Suprapubic skin (tissue), 4 donors: ENCODE measurements around the gene MUC6. TPM values are rescaled to one million over a fixed set of nuclear protein-coding genes. Genes with fewer than 3 reads are reported as not detected.

Source experiments
- DNase-seq, 2 donors: peaks; one replicate each; pipeline ENCODE4 v3.0.0-alpha.2; 2019; ENCODE audit warnings: low spot score in 2 of 2
- H3K27ac ChIP-seq: fragments of 200-600 bp; sonication (generic); one replicate; pipeline ENCODE4 v1.5.1; 2019
- H3K27me3 ChIP-seq: fragments of 200-600 bp; sonication (generic); one replicate; pipeline ENCODE4 v1.5.1; 2019
- H3K36me3 ChIP-seq: fragments of 200-600 bp; sonication (generic); one replicate; pipeline ENCODE4 v1.5.1; 2019
- H3K4me1 ChIP-seq: fragments of 200-600 bp; sonication (generic); one replicate; pipeline ENCODE4 v1.5.1; 2019
- H3K4me3 ChIP-seq: fragments of 200-600 bp; sonication (generic); one replicate; pipeline ENCODE4 v1.5.1; 2019; ENCODE audit warnings: mild to moderate bottlenecking
- H3K9me3 ChIP-seq: fragments of 200-600 bp; sonication (generic); one replicate; pipeline ENCODE4 v1.5.1; 2019
- EP300 ChIP-seq: sonication (generic); formaldehyde crosslinking; IDR thresholded peaks from one replicate; pipeline ENCODE4 v1.6.1; 2017; ENCODE audit warnings: antibody characterized with exemption
- POLR2A ChIP-seq, 2 donors: fragments of 450-650 bp; IDR thresholded peaks; one replicate each; pipeline ENCODE4 v1.6.1; 2017; ENCODE audit warnings: antibody characterized with exemption in 2 of 2, mild to moderate bottlenecking in 2 of 2, moderate library complexity in 2 of 2
- POLR2AphosphoS5 ChIP-seq, 3 donors: sonication (generic); formaldehyde crosslinking; IDR thresholded peaks; one replicate each; pipeline ENCODE4 v1.6.1; 2017; ENCODE audit warnings: antibody characterized with exemption in 3 of 3
- WGBS: methylation state at CpG from one replicate; pipeline ENCODE4 v1.1.5; 2018; 5-methylcytosine and 5-hydroxymethylcytosine counted together
- total RNA-seq, 4 donors: library from RNA; depleted of rRNA; stranded (reverse); fragments of >200 nt; gene quantifications; one replicate each; pipeline ENCODE4 v1.1.0, GENCODE V29; 2016
- TF ChIP-seq, protein P1 (sequence below), 2 donors: fragments of 200-600 bp in 1 of 2; fragments of 450-650 bp in 1 of 2; sonication (generic) in 1 of 2; IDR thresholded peaks; one replicate each; pipeline ENCODE4 v1.5.1; 2016 to 2019; ENCODE audit warnings: antibody characterized with exemption in 2 of 2, mild to moderate bottlenecking in 1 of 2, moderate library complexity in 1 of 2

Gene MUC6
- total RNA-seq, 4 donors from 2014 or later: 0.04 TPM; not detected in 3

DNA sequence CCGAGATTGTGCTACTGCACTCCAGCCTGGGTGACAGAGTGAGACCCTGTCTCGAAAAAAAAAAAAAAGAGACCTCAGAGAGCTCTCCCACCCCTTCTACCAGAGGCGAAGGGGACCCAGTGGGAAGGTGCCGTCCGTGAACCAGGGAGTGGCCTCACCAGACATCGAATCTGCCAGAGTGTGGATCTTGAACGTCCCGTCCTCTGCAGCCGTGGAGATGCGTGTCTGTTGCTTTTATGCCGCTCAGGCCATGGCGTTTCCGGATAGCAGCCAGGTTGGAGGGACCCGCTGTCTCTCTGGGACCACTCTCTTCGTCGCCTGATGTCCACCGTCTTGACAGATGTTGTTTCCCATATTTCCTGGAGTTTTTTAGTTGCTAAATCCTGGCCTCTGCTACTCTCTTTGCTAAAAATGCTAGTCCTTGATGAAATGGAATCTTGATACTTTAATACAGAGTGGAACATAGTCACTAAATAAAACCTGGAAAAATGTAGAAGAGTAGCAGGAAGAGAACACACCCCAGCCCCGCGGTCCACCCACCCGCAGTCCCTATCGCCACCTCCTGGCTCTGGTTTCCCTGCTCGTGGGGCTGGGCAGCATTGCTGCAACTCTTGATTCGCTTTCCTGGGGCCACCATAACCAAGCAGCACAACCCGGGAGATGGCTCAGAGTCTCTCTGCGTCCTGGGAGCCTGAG is 12.0 kb upstream of the MUC6 start:
- H3K9me3 ChIP-seq: no peaks in the 10 kb centered on the region
- no peaks in the 10 kb centered on the region for H3K36me3 ChIP-seq
- no peak overlapping the region for H3K4me3 ChIP-seq
- peaks cover 6% of the 10 kb centered on the region for H3K4me1 ChIP-seq
- TF ChIP-seq POLR2AphosphoS5 (IDR thresholded peaks at IDR 0.05): no peak
- TF ChIP-seq, protein P1, sequence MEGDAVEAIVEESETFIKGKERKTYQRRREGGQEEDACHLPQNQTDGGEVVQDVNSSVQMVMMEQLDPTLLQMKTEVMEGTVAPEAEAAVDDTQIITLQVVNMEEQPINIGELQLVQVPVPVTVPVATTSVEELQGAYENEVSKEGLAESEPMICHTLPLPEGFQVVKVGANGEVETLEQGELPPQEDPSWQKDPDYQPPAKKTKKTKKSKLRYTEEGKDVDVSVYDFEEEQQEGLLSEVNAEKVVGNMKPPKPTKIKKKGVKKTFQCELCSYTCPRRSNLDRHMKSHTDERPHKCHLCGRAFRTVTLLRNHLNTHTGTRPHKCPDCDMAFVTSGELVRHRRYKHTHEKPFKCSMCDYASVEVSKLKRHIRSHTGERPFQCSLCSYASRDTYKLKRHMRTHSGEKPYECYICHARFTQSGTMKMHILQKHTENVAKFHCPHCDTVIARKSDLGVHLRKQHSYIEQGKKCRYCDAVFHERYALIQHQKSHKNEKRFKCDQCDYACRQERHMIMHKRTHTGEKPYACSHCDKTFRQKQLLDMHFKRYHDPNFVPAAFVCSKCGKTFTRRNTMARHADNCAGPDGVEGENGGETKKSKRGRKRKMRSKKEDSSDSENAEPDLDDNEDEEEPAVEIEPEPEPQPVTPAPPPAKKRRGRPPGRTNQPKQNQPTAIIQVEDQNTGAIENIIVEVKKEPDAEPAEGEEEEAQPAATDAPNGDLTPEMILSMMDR (IDR thresholded peaks at IDR 0.05): no peak
- no peak for TF ChIP-seq POLR2A (IDR thresholded peaks at IDR 0.05)
- TF ChIP-seq EP300: no peak
- no peak overlapping the region for H3K27ac ChIP-seq
- no peak for DNase-seq
- 60% methylated on average over 24 of the region's 25 CpGs for WGBS
- H3K27me3 ChIP-seq: peaks cover 21% of the 10 kb centered on the region

DNA sequence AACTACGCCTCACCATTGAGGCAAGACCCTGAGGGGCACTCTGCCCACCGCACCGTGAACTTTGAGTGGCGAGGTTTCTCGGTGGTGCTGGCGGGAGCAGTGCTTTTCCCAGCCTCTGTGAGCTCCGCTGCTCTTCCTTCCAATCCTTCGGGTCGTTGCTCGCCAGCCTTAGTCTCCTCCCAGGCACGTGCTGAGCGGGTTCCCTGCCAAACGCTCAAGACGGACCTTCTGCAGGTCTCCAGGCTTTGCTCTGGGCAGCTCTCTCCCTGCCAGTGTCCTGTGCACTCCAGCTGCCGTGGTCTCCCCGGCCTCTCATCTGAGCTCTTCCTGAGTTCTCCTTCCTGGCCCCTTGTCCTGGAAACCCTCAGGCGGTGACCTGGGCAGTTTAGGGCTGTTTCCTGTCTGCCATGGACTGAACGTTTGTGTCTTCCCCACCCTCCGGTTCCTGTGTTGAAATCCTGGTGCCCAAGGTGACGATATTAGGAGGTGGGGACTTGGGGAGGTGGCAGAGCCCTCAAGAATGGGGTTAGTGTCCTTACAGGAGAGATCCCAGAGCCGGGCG is 11.2 kb upstream of the MUC6 start:
- DNase-seq: no peak
- Histone ChIP-seq H3K9me3 (no peaks in the 10 kb centered on the region), H3K4me1 (peaks cover 3% of the 10 kb centered on the region), H3K27ac (no peak overlapping the region), H3K27me3 (peaks cover 21% of the 10 kb centered on the region), H3K36me3 (no peaks in the 10 kb centered on the region), H3K4me3 (no peak overlapping the region)
- 67% methylated on average over 19 of the region's 22 CpGs for WGBS
- TF ChIP-seq POLR2AphosphoS5 (IDR thresholded peaks at IDR 0.05): no peak

DNA sequence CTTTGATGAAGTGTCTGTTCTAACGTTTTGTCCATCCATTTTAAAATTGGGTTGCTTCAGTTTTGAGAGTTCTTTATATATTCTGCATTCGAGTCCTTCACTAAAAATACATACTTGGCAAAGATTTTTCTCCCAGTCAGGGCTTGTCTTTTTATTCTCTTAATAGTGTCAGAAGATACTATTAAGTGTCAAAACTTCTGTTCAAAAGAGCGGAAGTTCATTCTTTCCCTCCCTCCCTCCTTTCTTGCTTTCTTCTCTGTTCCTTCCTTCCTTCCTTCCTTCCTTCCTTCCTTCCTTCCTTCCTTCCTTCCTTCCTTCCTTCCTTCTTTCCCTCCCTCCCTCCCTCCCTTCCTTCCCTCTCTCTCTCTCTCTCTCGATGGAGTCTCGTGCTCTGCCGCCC is 7.6 kb upstream of the MUC6 start:
- Histone ChIP-seq H3K27me3 (peaks cover 45% of the 10 kb centered on the region), H3K9me3 (no peaks in the 10 kb centered on the region), H3K4me3 (no peak overlapping the region), H3K4me1 (no peaks in the 10 kb centered on the region), H3K27ac (no peak overlapping the region), H3K36me3 (no peaks in the 10 kb centered on the region)
- DNase-seq: no peak
- 45% methylated on average over 6 of the region's 6 CpGs for WGBS
- TF ChIP-seq, protein P1 (IDR thresholded peaks at IDR 0.05): no peak

DNA sequence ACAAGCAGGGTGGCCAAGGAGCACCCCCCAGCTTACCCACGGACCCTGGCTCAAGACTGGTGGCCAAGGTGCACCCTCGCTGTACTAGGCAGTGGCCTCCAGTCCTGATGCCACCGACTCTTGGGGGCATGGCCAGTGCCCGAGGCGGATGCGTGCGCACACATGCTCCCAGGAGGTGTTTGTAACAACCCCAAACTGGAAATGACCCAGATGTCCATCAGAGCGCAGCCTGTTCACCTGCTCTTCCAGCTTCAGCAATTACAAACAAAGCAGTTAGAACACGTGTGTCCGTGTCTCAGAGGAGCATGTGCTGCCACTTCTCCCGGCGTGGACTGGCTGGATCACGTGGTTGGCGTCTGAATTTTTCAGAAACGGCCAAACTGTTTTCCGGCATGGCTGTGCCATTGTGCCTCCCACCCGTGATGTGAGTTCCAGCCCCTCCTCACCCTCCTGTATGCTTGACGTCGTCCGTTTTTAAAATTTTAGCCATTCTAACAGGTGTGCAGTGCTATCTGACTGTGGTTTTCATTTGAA is 7.1 kb upstream of the MUC6 start:
- TF ChIP-seq POLR2A (IDR thresholded peaks at IDR 0.05): no peak
- TF ChIP-seq EP300: no peak
- TF ChIP-seq POLR2AphosphoS5 (IDR thresholded peaks at IDR 0.05): no peak
- TF ChIP-seq, protein P1 (IDR thresholded peaks at IDR 0.05): no peak
- Histone ChIP-seq H3K36me3 (no peaks in the 10 kb centered on the region), H3K27ac (no peak overlapping the region), H3K4me1 (no peaks in the 10 kb centered on the region), H3K27me3 (peaks cover 39% of the 10 kb centered on the region), H3K9me3 (no peaks in the 10 kb centered on the region), H3K4me3 (no peak overlapping the region)
- DNase-seq: no peak
- 67% methylated on average over 13 of the region's 20 CpGs for WGBS

DNA sequence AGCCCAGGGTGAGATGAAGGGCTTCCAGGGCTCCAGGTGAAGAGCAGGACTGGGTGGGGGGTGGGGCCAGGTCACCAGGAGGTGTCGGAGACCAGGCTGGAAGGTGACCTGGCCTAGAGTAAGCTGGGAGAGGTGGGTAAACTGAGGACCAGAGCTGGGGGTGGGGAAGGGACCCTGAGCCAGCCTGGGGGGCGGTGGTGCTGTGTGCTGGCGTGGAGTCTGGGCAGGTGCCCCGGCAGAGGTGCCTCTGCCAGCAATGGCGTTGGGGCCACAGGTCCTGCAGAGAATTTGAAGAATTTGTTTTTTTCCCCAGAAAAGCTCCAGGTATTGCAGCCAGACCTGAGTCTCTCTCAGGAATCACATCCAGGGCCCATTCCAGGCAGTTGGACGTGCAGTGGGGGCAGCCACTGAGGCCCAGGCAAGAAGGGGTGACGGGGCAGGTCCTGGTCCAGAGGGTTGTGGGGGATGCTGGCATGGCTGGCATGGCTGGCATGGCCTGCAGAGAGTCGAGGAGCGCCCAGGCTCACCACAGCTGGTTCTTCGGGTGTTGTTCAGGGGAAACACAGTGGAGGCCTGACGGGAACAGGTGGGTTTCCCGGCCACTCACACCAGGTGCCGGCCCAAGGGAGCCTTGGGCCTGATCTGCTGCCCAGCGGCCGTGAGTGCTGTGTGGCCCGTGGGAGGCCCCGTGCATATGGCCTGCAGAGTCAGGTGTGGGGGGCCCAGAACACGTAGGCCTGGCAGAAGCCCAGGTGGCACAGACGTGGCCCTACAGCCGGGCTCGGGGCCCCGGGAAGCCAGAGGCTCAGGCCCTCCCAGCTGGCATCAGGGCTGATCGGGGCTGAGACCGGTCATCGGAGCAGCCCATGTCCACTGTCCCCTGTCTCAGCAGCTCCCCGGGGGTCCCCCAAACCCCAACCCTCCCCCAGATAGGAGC is 6.4 kb upstream of the MUC6 start:
- H3K4me1 ChIP-seq: no peaks in the 10 kb centered on the region
- H3K27ac ChIP-seq: no peak overlapping the region
- H3K36me3 ChIP-seq: no peaks in the 10 kb centered on the region
- DNase-seq: peak in 1 of 2 donors; percentile 50
- H3K27me3 ChIP-seq: peaks cover 38% of the 10 kb centered on the region
- H3K4me3 ChIP-seq: no peak overlapping the region
- TF ChIP-seq, protein P1 (IDR thresholded peaks at IDR 0.05): no peak
- no peak for TF ChIP-seq POLR2A (IDR thresholded peaks at IDR 0.05)
- H3K9me3 ChIP-seq: no peaks in the 10 kb centered on the region
- 90% methylated on average over 15 of the region's 26 CpGs for WGBS
